ENCODE data around the gene ZNF771. TPM values are rescaled to one million over a fixed set of nuclear protein-coding genes. Genes with fewer than 3 reads are reported as not detected.

ZNF771 gene
- total and polyA plus RNA-seq, 4 experiments from 2014 or later, result 1.4 to 6.5 (median 5.5) TPM

DNA sequence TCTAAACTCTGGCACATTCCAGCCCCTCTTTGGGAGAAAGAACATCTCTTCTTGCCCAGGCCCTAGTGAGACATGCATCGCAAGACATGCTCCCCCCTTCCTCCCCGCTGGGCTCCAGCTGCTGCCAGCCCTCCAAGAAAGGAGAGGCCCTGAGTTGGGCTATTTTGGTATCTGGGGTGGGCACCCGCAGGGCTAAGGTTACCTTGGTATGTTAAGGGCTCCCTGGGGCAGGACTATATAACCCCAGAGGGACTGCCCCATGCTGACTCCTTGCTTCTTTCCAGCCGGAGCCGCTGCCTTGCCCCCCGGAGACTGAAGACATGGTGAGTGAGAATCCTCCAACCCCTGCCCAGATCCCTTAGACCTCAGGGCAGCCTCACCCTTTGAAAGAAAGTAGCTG lies 32.9 kb upstream of the ZNF771 start, which contains the start of gene MYL11:
Gene MYL11, plus strand, starts transcription at position 265 of the 400 bp plus-strand sequence. Its CDS starts 56 bp downstream, at position 321.
- Mint-ChIP-seq H3K36me3 (peaks cover 5 to 18% of the 10 kb centered on the region in 2 donors), H3K27me3 (peaks cover 0 to 2% of the 10 kb centered on the region in 2 donors), H3K4me3 (peak within 1 kb of the TSS in 2 of 8 donors; percentile 2 to 52), H3K4me1 (peaks cover 25 to 50% (median 38%) of the 10 kb centered on the region in 4 donors), H3K27ac (peak within 1 kb of the TSS; percentile 57 to 99 (median 81)), H3K9me3 (peaks cover 0 to 5% (median 0%) of the 10 kb centered on the region in 8 donors)
- CTCF ChIA-PET (ENCODE audit: partially characterized antibody), result interaction anchor here (1.6 kb wide), 1 partner anchor 36 kb away, joined by 3 read pairs; no protein-coding TSS in a partner anchor
- Histone ChIP-seq H3K36me3 (ENCODE audit: insufficient read depth, low read length) (no peaks in the 10 kb centered on the region), H3K4me3 (ENCODE audit: low read length in 2 of 2) (no peak within 1 kb of the TSS), H3K9me3 (ENCODE audit: control insufficient read depth in 1 of 2, low read length in 2 of 2) (no peaks in the 10 kb centered on the region), H3K4me1 (ENCODE audit: insufficient read depth, low read length) (peaks cover 45% of the 10 kb centered on the region), H3K27me3 (ENCODE audit: insufficient read depth, low read length) (no peaks in the 10 kb centered on the region), H3K27ac (ENCODE audit: low read depth, low read length) (peak within 1 kb of the TSS; percentile 10)
- intact Hi-C loops (cut with micrococcal nuclease), result no loop called here
- DNase-seq, result no peak
- POLR2A ChIA-PET (ENCODE audit: partially characterized antibody), result interaction anchor here (6.7 to 12.9 kb wide), 2 partner anchors 6 to 18 kb away, joined by 47 to 224 read pairs; partner anchors contain the start of genes CD2BP2 and SEPTIN1

DNA sequence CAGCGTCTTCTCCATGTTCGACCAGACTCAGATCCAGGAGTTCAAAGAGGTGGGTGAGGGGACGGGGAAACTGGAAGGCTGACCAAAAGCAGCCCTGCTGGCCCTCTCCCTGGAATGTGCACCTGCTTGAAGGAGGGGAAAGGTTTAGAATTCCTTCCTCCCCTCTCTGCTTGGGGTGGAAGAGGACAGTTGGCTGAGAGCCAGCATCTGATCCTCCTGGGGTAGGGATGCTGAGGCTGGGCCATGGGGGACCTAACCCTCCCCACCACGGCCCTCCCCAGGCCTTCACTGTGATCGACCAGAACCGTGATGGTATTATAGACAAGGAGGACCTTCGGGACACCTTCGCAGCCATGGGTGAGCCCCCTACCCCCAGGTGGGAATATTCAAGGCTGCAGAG lies 31.5 kb upstream of the ZNF771 start:
- peak overlapping the region; percentile 10 for H3K27ac ChIP-seq (ENCODE audit: low read depth, low read length)
- DNase-seq, result no peak
- H3K9me3 Mint-ChIP-seq, result peaks cover 0 to 5% (median 0%) of the 10 kb centered on the region in 8 donors
- no peaks in the 10 kb centered on the region for H3K27me3 Mint-ChIP-seq
- intact Hi-C loops (cut with micrococcal nuclease), result loop anchor here (5.0 kb wide), 1 partner anchor 569 kb away; the partner anchor contains the start of gene MAZ
- peaks cover 31 to 59% (median 47%) of the 10 kb centered on the region in 4 donors for H3K4me1 Mint-ChIP-seq
- no peaks in the 10 kb centered on the region for H3K9me3 ChIP-seq (ENCODE audit: control insufficient read depth in 1 of 2, low read length in 2 of 2)
- H3K4me1 ChIP-seq (ENCODE audit: insufficient read depth, low read length), result peaks cover 58% of the 10 kb centered on the region
- no peaks in the 10 kb centered on the region for H3K27me3 ChIP-seq (ENCODE audit: insufficient read depth, low read length)
- peaks cover 12 to 25% of the 10 kb centered on the region in 2 donors for H3K36me3 Mint-ChIP-seq
- CTCF ChIA-PET (ENCODE audit: partially characterized antibody), result interaction anchor here (1.2 to 1.4 kb wide), 2 partner anchors 20 to 33 kb away, joined by 3 to 4 read pairs; no protein-coding TSS in a partner anchor
- peak overlapping the region in 1 of 8 donors; percentile 52 for H3K4me3 Mint-ChIP-seq
- H3K4me3 ChIP-seq (ENCODE audit: low read length in 2 of 2), result no peak overlapping the region
- H3K36me3 ChIP-seq (ENCODE audit: insufficient read depth, low read length), result peaks cover 6% of the 10 kb centered on the region
- peak overlapping the region; percentile 51 to 100 (median 77) for H3K27ac Mint-ChIP-seq
- POLR2A ChIA-PET (ENCODE audit: partially characterized antibody), result interaction anchor here (1.2 to 11.2 kb wide), 5 partner anchors 20 to 310 kb away, joined by 6 to 540 read pairs (median 37); partner anchors contain the start of genes ALDOA, CD2BP2, ZNF48 and ZNF771

DNA sequence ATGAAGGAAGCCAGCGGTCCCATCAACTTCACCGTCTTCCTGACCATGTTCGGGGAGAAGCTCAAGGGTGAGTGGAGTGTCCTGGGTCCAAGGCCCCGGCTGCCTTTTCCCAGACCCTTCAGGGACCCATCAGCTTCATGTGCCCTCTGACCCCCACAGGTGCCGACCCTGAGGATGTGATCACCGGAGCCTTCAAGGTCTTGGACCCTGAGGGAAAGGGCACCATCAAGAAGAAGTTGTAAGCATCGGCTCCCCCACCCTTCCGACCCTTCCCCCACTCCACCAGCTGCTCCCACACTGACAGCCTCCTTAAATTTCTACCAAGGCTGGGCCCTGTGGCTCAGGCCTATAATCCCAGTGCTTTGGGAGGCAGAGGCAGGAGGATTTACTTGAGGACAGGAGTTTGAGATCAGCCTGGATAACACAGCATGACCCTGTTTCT lies 30.9 kb upstream of the ZNF771 start:
- Histone ChIP-seq H3K27ac (ENCODE audit: low read depth, low read length) (peak overlapping the region; percentile 96), H3K4me1 (ENCODE audit: insufficient read depth, low read length) (peaks cover 60% of the 10 kb centered on the region), H3K9me3 (ENCODE audit: control insufficient read depth in 1 of 2, low read length in 2 of 2) (no peaks in the 10 kb centered on the region), H3K4me3 (ENCODE audit: low read length in 2 of 2) (no peak overlapping the region), H3K36me3 (ENCODE audit: insufficient read depth, low read length) (peaks cover 6% of the 10 kb centered on the region), H3K27me3 (ENCODE audit: insufficient read depth, low read length) (no peaks in the 10 kb centered on the region)
- Mint-ChIP-seq H3K27me3 (no peaks in the 10 kb centered on the region), H3K4me1 (peaks cover 31 to 59% (median 46%) of the 10 kb centered on the region in 4 donors), H3K4me3 (peak overlapping the region in 2 of 8 donors; percentile 26 to 100), H3K36me3 (peaks cover 12 to 28% of the 10 kb centered on the region in 2 donors), H3K9me3 (peaks cover 0 to 5% (median 0%) of the 10 kb centered on the region in 8 donors), H3K27ac (peak overlapping the region in 6 of 7 donors; percentile 24 to 100 (median 98))
- ChIA-PET POLR2A (ENCODE audit: partially characterized antibody) (interaction anchor here (0.5 to 11.2 kb wide), 7 partner anchors 8 to 415 kb away, joined by 4 to 540 read pairs (median 37); partner anchors contain the start of genes ALDOA, CD2BP2, MYL11 and TBC1D10B), CTCF (ENCODE audit: partially characterized antibody) (interaction anchor here (1.2 kb wide), 1 partner anchor 33 kb away, joined by 4 read pairs; no protein-coding TSS in a partner anchor)
- intact Hi-C loops (cut with micrococcal nuclease), result loop anchor here (5.0 kb wide), 1 partner anchor 569 kb away; the partner anchor contains the start of gene MAZ
- DNase-seq, result no peak

DNA sequence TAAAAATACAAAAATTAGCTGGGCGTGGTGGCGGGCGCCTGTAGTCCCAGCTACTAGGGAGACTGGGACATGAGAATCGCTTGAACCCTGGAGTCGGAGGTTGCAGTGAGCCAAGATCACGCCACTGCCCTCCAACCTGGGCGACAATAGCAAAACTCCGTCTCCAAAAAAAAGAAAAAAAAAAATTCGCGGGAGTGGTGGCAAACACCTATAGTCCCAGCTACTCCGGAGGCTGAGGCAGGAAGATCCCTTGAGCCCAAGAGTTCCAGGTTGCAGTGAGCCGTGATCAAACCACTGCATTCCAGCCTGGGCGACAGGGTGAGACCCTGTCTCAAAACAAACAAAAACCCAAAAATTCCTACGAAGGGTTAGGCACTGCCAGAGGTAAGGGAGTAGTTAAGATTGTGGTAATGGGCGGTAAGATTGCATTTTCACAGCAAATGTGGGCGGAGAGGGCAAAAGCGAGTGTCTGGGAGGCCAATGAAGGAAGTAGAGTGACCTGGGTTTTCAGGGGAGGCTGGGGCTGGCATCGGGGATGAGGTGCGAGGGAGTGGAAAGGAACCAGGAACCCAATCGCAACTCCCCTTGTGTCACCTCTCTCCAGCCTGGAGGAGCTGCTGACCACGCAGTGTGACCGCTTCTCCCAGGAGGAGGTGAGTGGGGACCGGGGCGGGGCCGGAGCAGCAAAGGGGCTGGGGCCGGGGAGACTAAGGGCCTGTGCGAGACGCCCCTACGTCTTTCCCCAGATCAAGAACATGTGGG lies 30.2 kb upstream of the ZNF771 start:
- intact Hi-C loops (cut with micrococcal nuclease), result loop anchor here (5.0 kb wide), 1 partner anchor 570 kb away; the partner anchor contains the start of gene MAZ
- Histone ChIP-seq H3K9me3 (ENCODE audit: control insufficient read depth in 1 of 2, low read length in 2 of 2) (no peaks in the 10 kb centered on the region), H3K4me3 (ENCODE audit: low read length in 2 of 2) (peak overlapping the region; percentile 48 to 78), H3K4me1 (ENCODE audit: insufficient read depth, low read length) (peaks cover 60% of the 10 kb centered on the region), H3K27me3 (ENCODE audit: insufficient read depth, low read length) (no peaks in the 10 kb centered on the region), H3K27ac (ENCODE audit: low read depth, low read length) (peak overlapping the region; percentile 96), H3K36me3 (ENCODE audit: insufficient read depth, low read length) (peaks cover 6% of the 10 kb centered on the region)
- no peaks in the 10 kb centered on the region for H3K27me3 Mint-ChIP-seq
- H3K4me3 Mint-ChIP-seq, result peak overlapping the region; percentile 91 to 100 (median 96)
- peaks cover 0 to 5% (median 0%) of the 10 kb centered on the region in 8 donors for H3K9me3 Mint-ChIP-seq
- CTCF ChIA-PET (ENCODE audit: partially characterized antibody), result no interaction called here
- POLR2A ChIA-PET (ENCODE audit: partially characterized antibody), result interaction anchor here (0.5 to 11.2 kb wide), 21 partner anchors 9 to 714 kb away, joined by 3 to 540 read pairs (median 5); partner anchors contain the start of genes ALDOA, CD2BP2, CORO1A and DCTPP1
- peaks cover 12 to 29% of the 10 kb centered on the region in 2 donors for H3K36me3 Mint-ChIP-seq
- no peak for DNase-seq
- peak overlapping the region; percentile 97 to 100 (median 100) for H3K27ac Mint-ChIP-seq
- H3K4me1 Mint-ChIP-seq, result peaks cover 28 to 58% (median 44%) of the 10 kb centered on the region in 4 donors

DNA sequence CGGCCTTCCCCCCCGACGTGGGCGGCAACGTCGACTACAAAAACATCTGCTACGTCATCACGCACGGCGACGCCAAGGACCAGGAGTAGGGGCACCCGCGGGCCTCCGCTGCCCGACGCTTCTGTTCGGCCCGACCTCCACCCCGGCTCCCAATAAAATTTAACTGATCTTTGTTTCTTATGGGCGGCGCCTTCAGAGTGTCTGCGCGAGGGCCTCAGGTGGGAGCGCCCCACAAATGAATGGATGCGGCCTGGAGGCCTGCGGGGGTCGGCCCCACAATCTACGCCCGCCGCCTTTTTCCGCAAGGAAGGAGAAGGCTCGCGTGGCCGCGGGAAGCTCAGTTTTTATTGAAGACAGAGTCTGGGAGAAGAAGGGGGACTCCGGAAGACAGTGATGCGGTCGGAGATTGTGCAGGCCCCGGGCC lies 29.6 kb upstream of the ZNF771 start:
- H3K27me3 Mint-ChIP-seq, result no peaks in the 10 kb centered on the region
- intact Hi-C loops (cut with micrococcal nuclease), result loop anchor here (1.0 to 5.0 kb wide), 7 partner anchors 8 to 571 kb away; partner anchors contain the start of genes ALDOA, CD2BP2, MAZ and TBC1D10B
- ChIA-PET CTCF (ENCODE audit: partially characterized antibody) (interaction anchor here (0.6 kb wide), 1 partner anchor 32 kb away, joined by 3 read pairs; no protein-coding TSS in a partner anchor), POLR2A (ENCODE audit: partially characterized antibody) (interaction anchor here (0.6 to 11.2 kb wide), 21 partner anchors 9 to 1527 kb away, joined by 3 to 540 read pairs (median 5); partner anchors contain the start of genes ALDOA, CD2BP2, CORO1A and DCTPP1)
- peak overlapping the region; percentile 91 to 100 (median 96) for H3K4me3 Mint-ChIP-seq
- Histone ChIP-seq H3K4me1 (ENCODE audit: insufficient read depth, low read length) (peaks cover 62% of the 10 kb centered on the region), H3K4me3 (ENCODE audit: low read length in 2 of 2) (peak overlapping the region; percentile 48 to 78), H3K27ac (ENCODE audit: low read depth, low read length) (peak overlapping the region; percentile 96), H3K27me3 (ENCODE audit: insufficient read depth, low read length) (no peaks in the 10 kb centered on the region), H3K36me3 (ENCODE audit: insufficient read depth, low read length) (peaks cover 6% of the 10 kb centered on the region), H3K9me3 (ENCODE audit: control insufficient read depth in 1 of 2, low read length in 2 of 2) (no peaks in the 10 kb centered on the region)
- H3K27ac Mint-ChIP-seq, result peak overlapping the region; percentile 97 to 100 (median 100)
- H3K36me3 Mint-ChIP-seq, result peaks cover 12 to 29% of the 10 kb centered on the region in 2 donors
- DNase-seq, result peak; percentile 88 to 93 (median 89)
- peaks cover 0 to 5% (median 0%) of the 10 kb centered on the region in 8 donors for H3K9me3 Mint-ChIP-seq
- peaks cover 31 to 64% (median 45%) of the 10 kb centered on the region in 4 donors for H3K4me1 Mint-ChIP-seq

DNA sequence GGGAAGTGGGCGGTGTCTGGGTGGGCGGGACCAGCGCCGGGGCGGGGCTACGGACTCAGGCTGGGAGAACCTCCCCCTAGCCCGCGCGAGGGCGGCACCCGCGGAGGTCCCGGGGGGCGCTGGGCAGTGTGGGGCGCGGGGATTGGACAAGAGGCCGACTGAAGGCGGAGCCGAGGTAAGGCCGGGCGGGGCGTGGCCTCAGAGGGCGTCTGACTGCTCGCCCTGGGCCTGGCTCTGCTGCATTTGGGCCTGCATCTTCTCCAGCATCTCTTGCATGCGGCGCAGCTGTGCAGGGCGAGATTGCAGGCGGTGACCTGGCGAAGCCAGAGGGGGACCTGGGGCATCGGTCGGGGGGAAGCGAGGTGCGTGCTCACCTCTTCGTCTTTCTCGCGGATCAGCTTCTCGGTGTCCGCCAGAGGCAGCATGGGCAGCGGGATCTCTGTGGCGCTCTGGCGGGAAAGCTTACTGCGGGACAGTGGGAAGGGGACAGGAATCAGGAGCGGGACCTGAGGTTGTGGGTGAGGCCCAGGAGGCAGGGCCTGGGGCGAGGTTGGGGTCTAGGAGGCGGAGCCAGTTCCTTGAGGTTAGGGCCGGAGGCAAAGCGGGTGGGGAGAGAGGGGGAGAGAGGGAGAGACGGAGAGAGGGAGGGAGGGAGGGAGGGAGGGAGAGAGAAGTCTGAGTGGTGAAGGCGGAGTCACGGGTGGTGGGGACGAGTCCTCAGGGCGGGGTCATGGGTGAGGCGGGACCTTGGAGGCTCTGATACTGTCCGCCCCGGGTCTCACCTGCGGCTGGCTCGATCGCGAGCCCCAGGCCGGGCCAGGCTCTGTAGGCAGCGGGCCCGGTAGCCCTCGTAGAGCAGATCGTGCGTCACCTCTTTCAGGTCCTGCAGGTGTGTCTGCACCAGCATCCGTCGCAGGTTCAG lies 28.9 kb upstream of the ZNF771 start:
- DNase-seq, result peak; percentile 98 to 99 (median 99)
- Histone ChIP-seq H3K27ac (ENCODE audit: low read depth, low read length) (peak overlapping the region; percentile 96), H3K4me1 (ENCODE audit: insufficient read depth, low read length) (peaks cover 69% of the 10 kb centered on the region), H3K9me3 (ENCODE audit: control insufficient read depth in 1 of 2, low read length in 2 of 2) (no peaks in the 10 kb centered on the region), H3K4me3 (ENCODE audit: low read length in 2 of 2) (peak overlapping the region; percentile 84 to 91), H3K36me3 (ENCODE audit: insufficient read depth, low read length) (peaks cover 6% of the 10 kb centered on the region), H3K27me3 (ENCODE audit: insufficient read depth, low read length) (no peaks in the 10 kb centered on the region)
- intact Hi-C loops (cut with micrococcal nuclease), result loop anchor here (1.0 to 5.0 kb wide), 7 partner anchors 8 to 571 kb away; partner anchors contain the start of genes ALDOA, CD2BP2, MAZ and TBC1D10B
- POLR2A ChIA-PET (ENCODE audit: partially characterized antibody), result interaction anchor here (0.6 to 11.2 kb wide), 22 partner anchors 10 to 1527 kb away, joined by 3 to 540 read pairs (median 5); partner anchors contain the start of genes ALDOA, CD2BP2, CORO1A and DCTPP1
- Mint-ChIP-seq H3K4me1 (peaks cover 32 to 71% (median 48%) of the 10 kb centered on the region in 4 donors), H3K27me3 (no peaks in the 10 kb centered on the region), H3K4me3 (peak overlapping the region; percentile 91 to 100 (median 96)), H3K9me3 (peaks cover 0 to 5% (median 0%) of the 10 kb centered on the region in 8 donors), H3K36me3 (peaks cover 12 to 29% of the 10 kb centered on the region in 2 donors), H3K27ac (peak overlapping the region; percentile 97 to 100 (median 100))
- CTCF ChIA-PET (ENCODE audit: partially characterized antibody), result interaction anchor here (0.6 kb wide), 1 partner anchor 31 kb away, joined by 3 read pairs; no protein-coding TSS in a partner anchor

Measured in CD4-positive, alpha-beta memory T cell (primary cell).